GM12878 (cell line): Measurements from ENCODE around the gene SERP1. TPM values are rescaled to one million over a fixed set of nuclear protein-coding genes. Genes with fewer than 3 reads are reported as not detected.

Source experiments
- BHLHE40 ChIP-seq, 2 experiments: fragments of 450-650 bp in 1 of 2; IDR thresholded peaks; 2 replicates each; pipeline ENCODE4 v1.6.1; 2011 to 2017; ENCODE audit warnings: low read depth in 2 of 2, borderline replicate concordance in 1 of 2, improper control_type of control experiment in 1 of 2, low read length in 1 of 2, mild to moderate bottlenecking in 1 of 2
- CUX1 ChIP-seq: IDR thresholded peaks from 2 replicates; pipeline ENCODE4 v1.6.1; 2012; ENCODE audit warnings: improper control_type of control experiment, low read depth, low read length; ENCODE audit not compliant: insufficient replicate concordance
- NBN ChIP-seq: fragments of 450-650 bp; IDR thresholded peaks from 2 replicates; pipeline ENCODE4 v1.6.1; 2016
- POU2F2 ChIP-seq: IDR thresholded peaks from 3 replicates; pipeline ENCODE4 v1.6.1; 2011; ENCODE audit warnings: low read depth, mild to moderate bottlenecking, low read length, borderline replicate concordance
- SPI1 ChIP-seq: IDR thresholded peaks from 2 replicates; pipeline ENCODE4 v1.6.1; 2011; ENCODE audit warnings: low read depth, mild to moderate bottlenecking, low read length, moderate library complexity, borderline replicate concordance; ENCODE audit not compliant: insufficient read depth
- ZBTB40 ChIP-seq: fragments of 450-650 bp; IDR thresholded peaks from 2 replicates; pipeline ENCODE4 v1.6.1; 2016; ENCODE audit warnings: mild to moderate bottlenecking, moderate library complexity, borderline replicate concordance
- polyA plus RNA-seq, 11 experiments: library from polyadenylated mRNA; depleted of rRNA in 4 of 11; unstranded in 6 of 11; stranded (reverse) in 5 of 11; fragments of >200 nt; fragmentation: Nextera tagmentation in 4 of 11; fragmentation: Illumina TruSeq in 1 of 11; extraction: Ambion mirVana in 4 of 11; extraction: Trizol in 1 of 11; gene quantifications; 1 replicate in 1 of 11; 2 replicates in 10 of 11; pipeline versions ENCODE4 v1.2.1 to v1.2.3, GENCODE V29; 2011 to 2016; ENCODE audit warnings: inconsistent platforms in 2 of 11, missing spikeins in 2 of 11, low read depth in 1 of 11
- total RNA-seq, 4 experiments: library from RNA; depleted of rRNA in 3 of 4; stranded (reverse); fragments of >200 nt in 3 of 4; fragmentation: Illumina TruSeq in 1 of 4; extraction: Trizol in 1 of 4; gene quantifications; 2 replicates each; pipeline versions ENCODE4 v1.2.1 to v1.2.3, GENCODE V29; 2013 to 2021

SERP1 gene
- total and polyA plus RNA-seq, 10 of the 15 experiments (the other 5 are each of a cell fraction or from before 2014, with no cell fraction given), result 31.1 to 242 (median 87.0) TPM

- TF ChIP-seq CUX1 (peak; percentile 24), NBN (no peak), POU2F2 (no peak), BHLHE40 (IDR thresholded peaks at IDR 0.05; ENCODE audit: borderline replicate concordance in 1 of 2, low read depth in 2 of 2, low read length in 1 of 2) (peak in 1 of 2 experiments; percentile 26; a peak in 1 of 4 replicates), ZBTB40 (no peak), SPI1 (no peak)
Measured at GRCh38 chr3:150582620-150583019, 36.3 kb upstream of the SERP1 start (continued).
